8988T (cell line): ENCODE measurements around the gene KMT2D.

ENCODE experiments used
- DNase-seq: peaks from one replicate; pipeline ENCODE4 v3.0.0; 2011

The KMT2D gene, protein sequence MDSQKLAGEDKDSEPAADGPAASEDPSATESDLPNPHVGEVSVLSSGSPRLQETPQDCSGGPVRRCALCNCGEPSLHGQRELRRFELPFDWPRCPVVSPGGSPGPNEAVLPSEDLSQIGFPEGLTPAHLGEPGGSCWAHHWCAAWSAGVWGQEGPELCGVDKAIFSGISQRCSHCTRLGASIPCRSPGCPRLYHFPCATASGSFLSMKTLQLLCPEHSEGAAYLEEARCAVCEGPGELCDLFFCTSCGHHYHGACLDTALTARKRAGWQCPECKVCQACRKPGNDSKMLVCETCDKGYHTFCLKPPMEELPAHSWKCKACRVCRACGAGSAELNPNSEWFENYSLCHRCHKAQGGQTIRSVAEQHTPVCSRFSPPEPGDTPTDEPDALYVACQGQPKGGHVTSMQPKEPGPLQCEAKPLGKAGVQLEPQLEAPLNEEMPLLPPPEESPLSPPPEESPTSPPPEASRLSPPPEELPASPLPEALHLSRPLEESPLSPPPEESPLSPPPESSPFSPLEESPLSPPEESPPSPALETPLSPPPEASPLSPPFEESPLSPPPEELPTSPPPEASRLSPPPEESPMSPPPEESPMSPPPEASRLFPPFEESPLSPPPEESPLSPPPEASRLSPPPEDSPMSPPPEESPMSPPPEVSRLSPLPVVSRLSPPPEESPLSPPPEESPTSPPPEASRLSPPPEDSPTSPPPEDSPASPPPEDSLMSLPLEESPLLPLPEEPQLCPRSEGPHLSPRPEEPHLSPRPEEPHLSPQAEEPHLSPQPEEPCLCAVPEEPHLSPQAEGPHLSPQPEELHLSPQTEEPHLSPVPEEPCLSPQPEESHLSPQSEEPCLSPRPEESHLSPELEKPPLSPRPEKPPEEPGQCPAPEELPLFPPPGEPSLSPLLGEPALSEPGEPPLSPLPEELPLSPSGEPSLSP (N-terminal part only)

DNA sequence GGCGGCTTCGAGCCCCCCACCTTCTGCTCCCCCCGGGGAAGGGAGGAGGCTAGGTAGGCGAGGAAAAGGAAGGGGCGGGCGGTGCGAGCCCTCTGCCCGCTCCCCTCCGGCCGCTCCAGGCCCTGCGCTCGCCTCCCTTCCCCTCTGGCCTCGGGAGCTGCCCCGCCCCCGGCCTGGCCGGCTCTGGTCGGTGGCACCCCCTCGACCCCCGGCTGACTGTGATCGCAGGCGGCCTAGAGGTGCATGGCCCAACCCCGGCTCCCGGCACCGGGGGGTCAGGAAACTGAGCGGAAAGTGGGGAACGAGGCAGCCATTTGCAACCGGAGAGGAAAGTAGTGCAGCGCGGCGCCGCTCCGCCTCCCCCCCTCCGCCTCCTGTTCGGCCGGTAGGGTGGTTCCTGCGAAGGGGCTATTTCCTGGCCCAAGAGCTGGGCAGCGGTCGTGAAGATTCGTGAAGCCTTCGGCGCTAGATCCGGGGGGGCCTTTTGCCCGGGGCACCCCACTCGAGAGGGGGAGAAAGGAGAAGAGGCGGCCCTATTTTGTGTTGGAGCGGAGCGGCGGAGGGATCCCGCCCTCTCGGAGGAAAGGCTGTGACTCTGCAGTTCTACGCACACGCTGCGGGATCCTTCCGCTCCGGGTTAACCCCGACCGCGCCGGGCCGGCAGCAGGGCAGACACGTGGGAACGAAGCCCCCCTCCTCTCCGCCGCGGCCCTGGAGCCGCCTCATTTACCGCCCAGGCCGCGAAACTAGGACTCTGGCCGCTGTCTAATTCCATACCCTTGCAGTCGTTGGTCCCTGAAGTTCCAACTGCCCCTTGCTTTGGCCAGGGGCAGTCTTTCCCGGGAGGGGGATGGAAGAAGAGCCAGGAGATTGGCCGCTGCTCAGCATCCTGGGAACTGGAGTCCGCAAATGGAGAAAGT lies at the start of gene KMT2D:
TSS of gene KMT2D (minus strand) at position 558 of the 920 bp plus-strand sequence. CDS start 5,470 bp downstream, outside the sequence.
- peak; percentile 97 for DNase-seq

DNA sequence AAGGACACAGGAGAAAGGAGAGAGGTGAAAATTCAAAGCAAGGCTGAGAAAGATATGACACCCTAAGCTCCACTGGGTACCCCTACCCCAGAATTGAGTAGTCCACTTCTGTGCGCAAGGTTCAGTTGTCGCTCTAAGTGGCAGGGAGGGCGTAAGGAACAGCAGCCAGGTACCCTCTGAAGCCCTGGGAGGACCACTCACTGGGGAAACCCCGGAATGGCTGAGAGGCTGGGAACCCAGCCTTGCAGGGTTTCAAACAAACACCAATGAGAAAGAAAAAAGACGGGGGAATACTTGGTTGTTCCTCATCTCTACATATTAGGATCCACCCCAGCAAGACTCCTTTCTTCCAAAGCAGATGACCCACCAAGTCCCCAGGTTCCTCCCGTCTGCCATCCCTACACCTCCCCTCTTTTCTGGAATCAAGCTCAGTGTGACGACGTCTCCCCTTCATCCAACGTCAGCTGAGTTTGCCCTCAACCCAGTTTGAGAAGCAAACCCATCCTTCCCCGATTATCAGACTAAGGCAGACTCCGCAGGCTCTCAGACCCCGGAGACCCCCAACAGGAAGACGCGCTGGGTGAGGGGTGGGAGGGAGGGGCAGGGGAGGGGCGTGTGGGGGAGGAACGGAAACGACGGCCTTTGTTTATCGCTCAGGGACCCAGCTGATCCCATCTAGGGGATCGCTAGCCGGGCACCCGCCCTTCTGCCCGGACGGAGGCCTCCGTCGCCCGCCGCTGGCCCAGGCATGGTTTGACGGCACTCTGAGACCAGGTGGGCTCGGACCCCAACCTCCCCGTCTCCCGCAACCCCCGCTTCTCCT lies 49.3 kb upstream of the KMT2D start:
- no peak for DNase-seq

DNA sequence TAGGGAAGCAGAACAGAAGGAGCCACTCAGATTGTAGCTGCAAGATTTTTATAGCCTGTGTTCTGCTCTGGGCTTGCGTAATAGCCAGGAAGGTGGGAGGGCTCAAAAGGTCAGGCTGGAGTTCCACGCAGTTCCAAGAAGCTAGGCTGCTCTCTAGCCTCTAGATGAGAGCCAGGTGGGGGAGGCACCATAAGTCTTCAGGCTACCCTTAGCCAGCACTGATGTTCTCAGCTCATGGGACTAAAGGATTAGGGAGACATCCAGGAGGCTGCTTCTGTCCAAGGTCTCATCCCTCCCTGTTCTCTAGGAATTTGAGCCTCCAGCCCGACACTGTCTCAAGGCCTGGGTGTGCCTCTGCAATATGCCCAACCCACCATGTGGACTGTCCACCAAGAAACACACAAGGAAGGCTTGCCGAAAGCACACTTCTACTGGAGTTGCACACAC lies 48.4 kb upstream of the KMT2D start:
- no peak for DNase-seq

DNA sequence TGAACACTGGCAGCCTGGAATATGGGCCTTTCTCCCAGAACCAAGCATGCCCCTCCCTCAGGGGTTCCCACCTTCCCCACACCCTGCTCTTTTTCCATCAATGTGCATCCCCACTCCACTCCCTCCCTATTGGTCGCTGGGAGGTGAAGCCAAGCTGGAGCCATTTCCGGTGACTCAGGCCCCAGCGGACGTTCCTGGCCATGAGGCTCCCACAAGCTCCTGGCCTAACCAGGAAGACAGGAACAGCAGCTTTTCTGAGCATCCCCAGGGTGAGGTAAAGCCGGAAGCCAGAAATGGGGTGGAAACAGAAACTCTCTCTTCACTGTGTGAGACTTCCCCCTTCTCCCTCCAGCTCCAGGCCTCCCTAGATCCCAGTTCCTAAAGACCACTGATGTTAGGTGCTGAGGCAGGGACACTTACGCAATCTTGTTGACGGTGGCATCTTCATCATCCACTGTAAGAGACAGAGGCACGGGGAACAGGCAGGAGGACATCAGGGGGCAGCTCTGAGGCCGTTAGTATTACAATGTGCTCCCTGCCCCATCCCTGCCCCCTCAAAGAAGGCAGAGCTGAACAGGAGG lies 45.0 kb upstream of the KMT2D start:
- DNase-seq, result no peak

DNA sequence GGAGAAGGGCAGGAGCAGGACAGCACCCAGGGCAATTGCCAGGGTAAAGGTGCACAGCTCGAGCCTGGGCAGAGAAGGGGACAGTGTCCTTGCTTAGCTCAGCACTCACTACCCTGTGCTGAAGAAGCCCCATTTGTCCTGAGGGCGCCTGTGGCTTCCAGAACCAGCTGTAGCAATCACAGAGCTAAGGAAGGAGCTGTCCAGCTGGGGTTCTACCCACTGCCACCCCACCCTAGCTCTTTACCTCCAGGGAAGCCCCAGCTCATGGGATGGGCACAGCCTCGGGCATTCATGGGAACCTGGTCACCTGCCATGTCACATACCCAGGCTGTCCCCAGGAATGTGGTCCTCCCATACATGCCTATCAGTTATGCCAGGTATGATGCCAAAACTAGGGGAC lies 44.2 kb upstream of the KMT2D start:
- no peak for DNase-seq

DNA sequence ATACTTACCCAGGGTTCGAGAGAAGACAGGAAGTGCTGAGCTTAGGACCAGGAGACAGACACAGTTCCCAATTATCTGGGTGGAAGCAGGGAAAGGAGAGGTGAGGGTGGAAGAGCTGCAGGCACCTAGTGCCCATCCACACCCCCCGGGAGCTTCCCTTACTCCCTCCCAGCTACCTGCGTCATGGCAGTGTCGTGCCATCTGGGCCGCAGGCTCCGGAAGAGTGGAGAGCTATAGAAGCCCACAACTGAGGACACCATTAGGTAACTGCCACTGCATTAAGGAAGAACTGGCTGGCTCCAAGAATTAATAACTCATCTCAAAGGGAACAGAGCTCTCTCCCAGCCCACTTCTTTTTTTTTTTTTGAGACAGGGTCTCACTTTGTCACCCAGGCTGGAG lies 39.8 kb upstream of the KMT2D start:
- no peak for DNase-seq

DNA sequence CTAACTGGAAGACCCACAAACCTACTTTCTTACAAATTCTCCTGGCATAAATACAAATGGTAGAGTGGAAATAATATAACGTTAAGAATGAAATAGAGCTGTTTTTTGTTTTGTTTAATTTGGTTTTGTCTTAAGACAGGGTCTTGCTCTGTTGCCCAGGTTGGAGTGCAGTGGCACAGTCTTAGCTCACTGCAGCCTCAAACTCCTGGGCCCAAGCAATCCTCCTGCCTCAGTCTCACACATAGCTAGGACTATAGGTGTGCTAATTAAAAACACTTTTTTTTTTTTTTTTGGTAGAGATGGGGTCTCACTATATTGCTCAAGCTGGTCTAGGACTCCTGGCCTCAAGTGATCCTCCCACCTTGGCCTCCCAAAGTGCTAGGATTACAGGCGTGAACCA lies 38.1 kb upstream of the KMT2D start:
- no peak for DNase-seq

DNA sequence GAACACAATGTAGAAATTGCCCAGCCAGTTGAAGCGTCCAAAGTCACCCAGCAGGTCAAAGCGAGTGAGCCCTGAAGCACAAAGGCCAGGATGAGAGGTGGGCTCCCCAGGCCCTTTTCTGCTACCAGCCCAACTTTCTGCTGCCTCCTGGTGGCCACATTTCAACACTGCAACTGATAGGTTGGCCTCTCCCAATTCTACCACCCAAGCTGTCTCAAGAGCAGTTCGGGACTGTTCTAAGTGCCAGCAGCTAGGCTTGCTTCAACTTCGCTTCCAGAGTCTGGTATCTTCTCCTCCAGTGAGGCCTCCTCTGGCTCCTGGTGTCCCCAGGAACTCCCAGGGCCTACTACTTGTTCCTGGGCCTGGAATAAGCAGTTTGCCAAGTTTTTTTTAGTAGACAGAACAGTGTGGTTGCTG lies 37.4 kb upstream of the KMT2D start:
- DNase-seq, result peak; percentile 73

DNA sequence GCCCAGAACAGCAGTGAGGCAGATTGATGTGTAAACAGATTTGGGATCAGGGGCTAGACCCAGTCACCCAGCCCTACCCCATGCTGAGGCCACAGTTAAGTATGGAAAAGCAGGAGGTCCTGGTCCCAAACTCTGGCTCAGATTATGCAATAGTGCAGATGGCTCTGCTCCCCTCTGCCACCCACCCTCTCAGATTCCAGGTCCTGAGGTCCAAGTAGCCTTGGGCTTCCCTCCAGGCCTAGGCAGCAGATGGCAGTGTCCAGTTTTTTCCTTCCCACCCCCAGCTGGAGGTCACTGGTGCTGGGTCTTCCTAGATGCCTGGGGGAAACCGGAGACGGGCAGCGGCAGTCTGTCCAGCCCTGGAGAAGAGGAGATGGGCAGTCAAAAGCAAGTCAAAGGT lies 36.8 kb upstream of the KMT2D start:
- DNase-seq, result no peak

DNA sequence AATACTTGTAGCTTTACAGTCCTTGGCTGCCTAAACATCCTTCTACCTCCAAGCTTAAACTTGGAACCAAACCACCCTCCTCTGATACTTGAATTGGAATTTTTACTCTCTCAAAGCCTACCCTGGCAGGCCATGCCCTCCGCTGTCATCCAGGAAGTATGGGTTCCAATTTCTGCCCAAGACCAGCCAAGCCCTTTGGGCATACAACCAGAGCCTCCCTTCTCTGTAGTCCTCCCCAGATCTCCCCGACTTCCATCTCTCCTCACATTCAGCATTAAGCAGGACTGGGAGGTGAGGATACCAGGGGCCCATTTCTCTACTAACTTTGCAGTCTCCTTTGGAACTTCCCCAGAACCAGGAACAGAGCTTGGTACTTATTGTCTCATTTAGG lies 34.4 kb upstream of the KMT2D start:
- no peak for DNase-seq

DNA sequence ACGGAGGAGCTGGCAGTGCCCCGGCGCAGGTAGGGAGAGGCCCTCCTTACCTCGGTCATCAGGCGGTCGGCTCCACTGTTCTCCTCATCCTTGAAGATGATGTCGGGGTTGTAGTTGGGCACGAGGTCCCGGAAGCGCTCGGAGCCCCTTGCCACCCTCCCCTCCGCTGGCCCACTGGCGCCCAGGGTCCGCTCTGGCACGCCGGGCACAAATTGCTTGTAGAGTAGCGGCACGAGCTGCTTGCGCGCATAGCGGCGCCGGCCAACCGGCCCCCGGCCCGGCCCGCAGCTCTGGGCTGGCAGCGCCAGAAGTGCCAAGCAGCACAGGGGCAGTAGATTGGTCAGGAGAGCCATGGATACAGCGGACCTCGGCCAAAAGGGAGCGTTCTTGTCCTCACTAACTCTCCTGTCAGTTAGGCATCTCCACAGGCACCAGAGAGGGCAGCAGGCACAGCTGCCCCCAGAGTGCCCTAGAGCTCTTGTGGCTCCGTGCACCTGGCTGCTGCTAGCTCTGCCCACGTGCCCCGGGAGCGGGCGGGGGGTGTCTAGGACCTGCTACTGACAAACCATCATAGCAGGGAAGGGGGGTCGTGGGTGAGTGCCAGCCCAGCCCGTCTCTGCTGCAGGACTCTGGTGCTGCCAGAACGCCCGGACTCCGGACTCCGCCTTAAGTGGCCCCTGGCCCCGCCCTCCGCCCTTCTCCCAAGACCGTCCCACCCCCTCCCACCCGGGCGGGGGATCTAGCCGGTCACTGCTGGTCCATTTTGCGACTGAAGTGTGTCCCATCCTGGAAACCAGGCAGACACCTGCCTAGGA lies 33.8 kb upstream of the KMT2D start, which contains the start of gene DHH:
TSS of gene DHH (minus strand) at position 642 of the 815 bp plus-strand sequence. CDS start at position 353, 289 bp downstream.
- DNase-seq, result peak; percentile 41

DNA sequence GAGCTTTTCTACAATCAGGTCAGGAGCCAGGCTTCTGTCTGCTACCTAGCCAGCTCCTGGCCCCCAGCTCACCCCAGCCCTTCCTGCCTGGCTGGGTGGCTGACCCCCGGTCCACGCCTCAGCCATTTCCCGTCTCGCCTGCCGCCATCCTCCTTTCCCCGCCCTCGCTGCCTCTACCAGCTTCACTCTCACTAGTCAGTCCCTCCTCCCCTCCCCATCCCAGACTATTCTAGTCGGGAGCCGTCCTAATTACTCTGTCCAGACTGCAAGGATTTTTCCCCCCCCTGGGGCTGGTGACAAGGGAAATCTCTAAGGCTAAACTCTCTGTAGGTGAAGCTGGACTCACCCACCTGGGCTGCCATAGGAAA lies 33.2 kb upstream of the KMT2D start:
- peak; percentile 30 for DNase-seq

DNA sequence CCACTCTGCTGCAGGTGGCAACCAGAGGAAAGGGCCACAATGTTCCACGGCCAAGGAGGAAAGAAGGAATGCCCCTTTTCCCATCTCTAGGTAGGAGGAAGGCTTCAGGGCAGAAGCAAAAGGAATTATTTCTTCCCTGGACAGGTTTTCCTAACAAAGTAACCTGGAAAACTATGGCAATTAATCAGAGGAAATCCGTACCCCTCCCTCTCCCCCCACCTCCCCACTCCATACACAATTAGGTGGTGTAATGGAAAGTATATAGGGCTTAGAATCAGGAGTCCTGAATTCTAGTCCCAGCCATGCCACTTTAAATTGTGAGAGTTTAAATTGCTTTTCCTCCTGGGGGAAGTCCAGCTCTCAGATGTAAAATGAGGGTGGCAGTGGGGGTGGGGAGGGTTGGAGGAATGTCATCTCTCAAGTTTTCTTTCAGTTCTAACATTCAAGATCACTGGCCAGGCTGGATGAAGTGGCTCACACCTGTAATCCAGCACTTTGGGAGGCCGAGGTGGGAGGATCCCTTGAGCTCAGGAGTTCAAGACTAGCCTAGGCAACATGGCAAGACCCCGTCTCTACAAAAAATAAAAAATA lies 32.3 kb upstream of the KMT2D start:
- peak; percentile 29 for DNase-seq

DNA sequence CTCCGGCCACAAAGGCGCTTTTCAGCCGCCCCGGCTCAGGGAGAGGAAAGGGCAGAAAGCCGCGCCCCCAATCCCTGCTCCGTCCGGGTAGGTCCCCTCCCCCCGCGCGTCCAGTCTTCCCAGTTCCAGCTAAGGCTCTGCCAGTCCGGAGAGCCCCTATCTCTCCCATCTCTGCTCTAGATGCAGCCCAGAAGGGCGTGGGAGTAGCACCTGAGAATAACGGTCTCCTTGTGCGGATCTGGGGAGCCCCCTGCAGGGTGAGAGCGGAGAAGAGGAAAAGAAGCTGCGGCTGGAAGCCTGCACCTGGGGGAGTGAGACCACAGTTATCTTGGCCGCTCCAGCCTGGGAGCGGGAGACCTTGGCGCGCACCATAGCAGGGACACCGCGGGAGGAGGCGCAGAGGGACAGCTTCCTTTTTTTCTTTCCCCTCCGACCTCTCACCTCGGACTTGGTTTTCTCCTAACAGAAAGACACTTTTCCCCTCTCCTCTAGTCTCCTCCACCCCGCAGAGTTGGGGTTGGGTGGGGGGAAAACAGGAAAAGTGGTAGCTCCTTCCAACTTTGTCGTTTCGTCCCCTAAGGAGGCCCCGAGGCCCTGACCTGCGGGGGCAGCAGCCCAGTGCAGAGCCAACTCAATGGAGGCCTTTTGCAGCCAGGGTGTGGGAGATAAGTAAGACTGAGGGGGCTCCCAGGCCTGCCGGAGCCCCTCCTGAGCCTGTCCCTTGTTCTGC lies 31.7 kb upstream of the KMT2D start:
- DNase-seq, result peak; percentile 98

DNA sequence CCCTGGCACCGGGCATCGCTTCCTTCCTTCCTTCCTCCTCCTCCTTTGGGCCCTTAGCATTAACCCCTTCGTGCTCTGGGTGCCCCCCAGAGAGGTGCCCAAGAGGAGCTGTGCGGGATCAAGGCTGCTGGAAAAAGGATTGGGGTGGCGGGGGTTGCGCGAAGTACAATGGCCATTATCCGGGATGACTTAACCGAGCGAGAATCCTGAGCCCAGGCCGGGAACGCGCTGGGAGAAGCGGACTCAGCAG lies 31.2 kb upstream of the KMT2D start:
- no peak for DNase-seq

DNA sequence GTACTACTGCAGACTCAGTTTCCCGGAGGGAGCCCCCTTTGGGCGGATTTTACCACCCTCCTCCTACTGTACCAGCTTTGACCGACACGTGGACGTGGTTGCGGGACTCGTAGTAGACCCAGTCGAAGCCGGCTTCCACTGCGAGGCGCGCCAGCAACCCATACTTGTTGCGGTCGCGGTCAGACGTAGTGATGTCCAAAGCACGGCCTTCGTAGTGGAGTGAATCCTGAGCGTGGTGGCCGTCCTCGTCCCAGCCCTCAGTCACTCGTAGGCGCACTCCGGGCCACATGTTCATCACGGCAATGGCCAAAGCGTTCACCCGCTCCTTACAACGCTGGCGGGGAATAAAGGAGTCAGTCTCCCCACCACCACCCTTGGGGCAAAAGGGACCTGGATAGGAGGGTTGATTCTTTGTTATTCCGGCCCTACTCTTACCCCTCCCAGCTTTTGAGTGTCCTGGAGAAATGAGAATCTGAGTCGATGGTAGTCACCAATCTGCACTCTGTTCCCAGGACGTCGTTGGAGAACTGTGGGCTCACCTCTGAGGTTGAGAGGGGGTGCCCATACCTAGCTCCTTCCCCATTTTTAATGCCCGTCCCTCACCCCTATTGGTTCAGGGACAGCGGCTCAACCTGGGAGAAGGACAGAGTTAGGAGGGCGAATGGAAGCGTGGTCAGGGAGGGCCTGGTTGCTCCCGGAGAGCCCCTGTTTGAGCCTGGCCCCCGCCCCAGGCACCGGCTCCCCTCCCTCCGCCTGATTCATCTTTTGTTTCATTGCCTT lies 30.7 kb upstream of the KMT2D start:
- peak; percentile 28 for DNase-seq

DNA sequence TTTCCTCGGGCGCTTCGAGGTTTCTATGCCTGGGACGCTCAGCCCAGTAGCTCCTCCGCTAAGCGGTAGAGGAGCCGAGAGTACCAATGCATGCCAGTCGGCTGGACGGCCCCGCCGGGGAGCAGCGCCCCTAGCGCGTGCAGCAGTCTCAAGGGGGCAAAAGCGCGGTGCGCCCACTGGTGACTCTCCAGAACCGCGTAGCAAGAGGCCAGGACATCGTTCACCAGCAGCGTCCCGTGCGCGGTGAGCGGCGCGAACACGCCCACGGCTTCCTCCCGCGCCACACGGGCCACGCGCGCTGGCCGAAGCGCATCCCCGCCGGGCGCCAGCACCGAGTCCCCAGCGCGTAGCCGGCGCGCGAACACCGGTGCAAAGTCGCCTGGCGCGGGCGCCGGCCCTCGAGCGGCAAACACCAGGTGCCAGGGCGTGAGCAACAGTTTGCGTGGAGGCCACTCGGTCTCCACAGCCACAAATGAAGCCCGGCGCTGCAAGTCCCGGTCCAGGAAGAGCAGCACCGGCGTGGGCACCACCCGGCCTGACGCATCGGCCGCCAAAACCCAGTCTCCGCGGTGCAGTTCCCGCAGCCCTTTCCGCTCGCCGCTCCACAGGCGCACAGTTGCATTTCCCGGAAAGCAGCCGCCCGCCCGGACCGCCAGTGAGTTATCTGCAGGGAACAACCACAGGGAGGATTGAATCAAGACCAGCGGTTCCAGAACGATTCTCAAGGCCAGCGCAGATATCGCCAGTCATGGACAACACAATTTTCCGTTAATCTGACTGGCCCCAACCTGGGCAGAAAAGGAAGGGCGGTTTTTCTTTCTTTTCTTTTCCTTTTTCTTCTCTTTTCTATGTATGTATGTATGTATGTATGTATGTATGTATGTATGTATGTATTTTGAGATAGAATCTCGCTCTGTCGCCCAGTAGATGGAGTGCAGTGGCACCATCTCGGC lies 29.5 kb upstream of the KMT2D start:
- peak; percentile 60 for DNase-seq

DNA sequence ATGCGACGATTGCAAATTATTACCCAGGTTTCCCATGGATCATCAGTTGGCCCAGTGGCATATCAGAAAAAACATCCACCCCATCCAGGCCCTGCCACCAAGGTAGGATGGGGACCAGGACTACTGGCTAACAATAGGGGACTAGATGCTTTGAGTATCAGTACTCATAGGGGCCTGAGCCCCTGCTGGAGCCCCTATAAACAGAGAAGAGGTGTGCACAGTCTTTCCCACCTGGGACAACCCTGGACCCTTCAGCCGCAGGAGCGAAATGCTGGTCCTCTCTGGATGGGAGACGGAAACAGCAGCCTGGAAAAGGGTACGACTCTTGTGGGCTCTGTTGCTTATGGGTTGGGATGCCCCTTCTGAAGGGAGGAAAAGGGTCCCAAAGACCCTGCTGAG lies 28.3 kb upstream of the KMT2D start:
- no peak for DNase-seq
